HEK293T (cell line): ENCODE results near the gene VIT.

Experiments used
- CTCF ChIA-PET: fragments of 350-600 bp; formaldehyde crosslinking; extraction: SDS; loops from one replicate; lab custom pipeline; 2021; ENCODE audit warnings: antibody characterized with exemption, inconsistent platforms; lab: Yijun Ruan, JAX
- POLR2A ChIA-PET: fragments of 350-600 bp; formaldehyde crosslinking; extraction: SDS; loops from one replicate; lab custom pipeline; 2020; ENCODE audit warnings: antibody characterized with exemption, inconsistent platforms; lab: Yijun Ruan, JAX
- DNase-seq: peaks from one replicate; pipeline ENCODE4 v3.0.0; 2012; ENCODE audit warnings: mixed read lengths; ENCODE audit errors: extremely low spot score
- ARNT ChIP-seq: fragments of 450-650 bp; IDR thresholded peaks from 2 replicates; pipeline ENCODE4 v1.6.1; 2017; ENCODE audit warnings: mild to moderate bottlenecking
- BHLHE40 ChIP-seq: fragments of 450-650 bp; IDR thresholded peaks from 2 replicates; pipeline ENCODE4 v1.6.1; 2016; ENCODE audit warnings: mild to moderate bottlenecking, moderate library complexity, borderline replicate concordance
- CTBP1 ChIP-seq: fragments of 450-650 bp; IDR thresholded peaks from 2 replicates; pipeline ENCODE4 v1.6.1; 2016; ENCODE audit warnings: borderline replicate concordance
- ELF4 ChIP-seq: fragments of 450-650 bp; IDR thresholded peaks from 2 replicates; pipeline ENCODE4 v1.6.1; 2017; ENCODE audit warnings: antibody characterized with exemption
- FOXA1 ChIP-seq: fragments of 450-650 bp; IDR thresholded peaks from 2 replicates; pipeline ENCODE4 v1.6.1; 2016; ENCODE audit warnings: mild to moderate bottlenecking
- FOXK2 ChIP-seq: fragments of 450-650 bp; IDR thresholded peaks from 2 replicates; pipeline ENCODE4 v1.6.1; 2016; ENCODE audit warnings: mild to moderate bottlenecking
- FOXM1 ChIP-seq: fragments of 450-650 bp; IDR thresholded peaks from 2 replicates; pipeline ENCODE4 v1.6.1; 2017; ENCODE audit warnings: mild to moderate bottlenecking, borderline replicate concordance
- HDGF ChIP-seq: fragments of 450-650 bp; IDR thresholded peaks from 2 replicates; pipeline ENCODE4 v1.6.1; 2017; ENCODE audit warnings: antibody characterized with exemption, borderline replicate concordance
- L3MBTL2 ChIP-seq: fragments of 450-650 bp; conservative IDR thresholded peaks from 2 replicates; pipeline ENCODE4 v1.6.1; 2016; ENCODE audit warnings: mild to moderate bottlenecking
- LEF1 ChIP-seq: fragments of 450-650 bp; IDR thresholded peaks from 2 replicates; pipeline ENCODE4 v1.6.1; 2017; ENCODE audit warnings: mild to moderate bottlenecking, borderline replicate concordance
- NFRKB ChIP-seq: fragments of 450-650 bp; IDR thresholded peaks from 2 replicates; pipeline ENCODE4 v1.6.1; 2016; ENCODE audit warnings: mild to moderate bottlenecking, moderate library complexity
- PKNOX1 ChIP-seq: fragments of 450-650 bp; IDR thresholded peaks from 2 replicates; pipeline ENCODE4 v1.6.1; 2016
- SP1 ChIP-seq: fragments of 450-650 bp; IDR thresholded peaks from 2 replicates; pipeline ENCODE4 v1.6.1; 2017
- SUZ12 ChIP-seq: fragments of 450-650 bp; IDR thresholded peaks from 2 replicates; pipeline ENCODE4 v1.6.1; 2016; ENCODE audit warnings: mild to moderate bottlenecking
- TARDBP ChIP-seq: fragments of 450-650 bp; IDR thresholded peaks from 2 replicates; pipeline ENCODE4 v1.6.1; 2016
- ZNF384 ChIP-seq: fragments of 450-650 bp; IDR thresholded peaks from 2 replicates; pipeline ENCODE4 v1.6.1; 2016

Gene VIT

GRCh38 chr2:36695746-36696415, 626 bp upstream of the VIT start:
- POLR2A ChIA-PET, result no interaction called here
- CTCF ChIA-PET, result no interaction called here
- no peak for TF ChIP-seq SUZ12
- no peak for TF ChIP-seq ARNT
- TF ChIP-seq FOXM1, result no peak
- no peak for TF ChIP-seq NFRKB
- TF ChIP-seq HDGF, result no peak
- no peak for TF ChIP-seq PKNOX1
- no peak for TF ChIP-seq FOXA1
- TF ChIP-seq LEF1, result no peak
- TF ChIP-seq L3MBTL2, result no peak
- TF ChIP-seq BHLHE40, result no peak
- no peak for TF ChIP-seq FOXK2
- TF ChIP-seq CTBP1, result no peak
- TF ChIP-seq ELF4, result no peak
- TF ChIP-seq SP1, result no peak
- no peak for TF ChIP-seq ZNF384
- TF ChIP-seq TARDBP, result no peak
- DNase-seq, result peak; percentile 24

GRCh38 chr2:36697424-36698066, 1.0 kb downstream of the VIT start:
- no peak for TF ChIP-seq FOXA1
- no peak for TF ChIP-seq HDGF
- TF ChIP-seq LEF1, result no peak
- no peak for TF ChIP-seq ELF4
- TF ChIP-seq SUZ12, result no peak
- TF ChIP-seq FOXK2, result no peak
- TF ChIP-seq NFRKB, result no peak
- TF ChIP-seq CTBP1, result no peak
- no peak for TF ChIP-seq FOXM1
- TF ChIP-seq SP1, result no peak
- TF ChIP-seq TARDBP, result no peak
- no peak for TF ChIP-seq ARNT
- POLR2A ChIA-PET, result no interaction called here

GRCh38 chr2:36698993-36699392, 2.5 kb downstream of the VIT start:
- ChIA-PET POLR2A (no interaction called here), CTCF (no interaction called here)
- TF ChIP-seq HDGF (no peak), L3MBTL2 (no peak), SP1 (no peak), FOXK2 (no peak), ELF4 (no peak), NFRKB (no peak), BHLHE40 (no peak), ZNF384 (no peak), PKNOX1 (no peak), TARDBP (no peak), FOXA1 (no peak), SUZ12 (no peak), LEF1 (no peak), CTBP1 (no peak), ARNT (no peak), FOXM1 (no peak)
- no peak for DNase-seq

More at GRCh38 chr2:36697424-36698066, 1.0 kb downstream of the VIT start:
- DNase-seq, result no peak
- CTCF ChIA-PET, result no interaction called here

- ChIA-PET POLR2A (no interaction called here), CTCF (interaction anchor here (0.9 kb wide), 1 partner anchor 85 kb away, joined by 4 read pairs; no protein-coding TSS in a partner anchor)
- DNase-seq, result no peak
- TF ChIP-seq SUZ12, result no peak
- TF ChIP-seq CTBP1, result no peak
- no peak for TF ChIP-seq NFRKB
- TF ChIP-seq LEF1, result no peak
- TF ChIP-seq L3MBTL2, result no peak
- no peak for TF ChIP-seq TARDBP
- no peak for TF ChIP-seq SP1
- no peak for TF ChIP-seq FOXK2
- TF ChIP-seq ARNT, result no peak
- TF ChIP-seq HDGF, result no peak
- TF ChIP-seq BHLHE40, result no peak
- no peak for TF ChIP-seq PKNOX1
- no peak for TF ChIP-seq ZNF384
- no peak for TF ChIP-seq FOXM1
- TF ChIP-seq ELF4, result no peak
- TF ChIP-seq FOXA1, result no peak
Observed at GRCh38 chr2:36700311-36700710, 3.8 kb downstream of the VIT start.

- DNase-seq, result no peak
- CTCF ChIA-PET, result no interaction called here
- TF ChIP-seq LEF1 (no peak), ZNF384 (no peak), PKNOX1 (no peak), HDGF (no peak), FOXK2 (no peak), FOXM1 (no peak), SUZ12 (no peak), ELF4 (no peak), BHLHE40 (no peak), SP1 (no peak), TARDBP (no peak), L3MBTL2 (no peak), FOXA1 (no peak), CTBP1 (no peak), NFRKB (no peak), ARNT (no peak)
- POLR2A ChIA-PET, result no interaction called here
Observed at GRCh38 chr2:36701391-36701795, 4.9 kb downstream of the VIT start.
